Measurements from ENCODE around the gene PTPN23. TPM values are rescaled to one million over a fixed set of nuclear protein-coding genes. Genes with fewer than 3 reads are reported as not detected.
A peak's percentile ranks its signal among the peaks of the same experiment; 100 is the strongest.

Gene PTPN23
- total and polyA plus RNA-seq, 2 of the 13 experiments (the other 11 are each of a cell fraction or from before 2014, with no cell fraction given): 2.3 to 3.7 TPM

DNA sequence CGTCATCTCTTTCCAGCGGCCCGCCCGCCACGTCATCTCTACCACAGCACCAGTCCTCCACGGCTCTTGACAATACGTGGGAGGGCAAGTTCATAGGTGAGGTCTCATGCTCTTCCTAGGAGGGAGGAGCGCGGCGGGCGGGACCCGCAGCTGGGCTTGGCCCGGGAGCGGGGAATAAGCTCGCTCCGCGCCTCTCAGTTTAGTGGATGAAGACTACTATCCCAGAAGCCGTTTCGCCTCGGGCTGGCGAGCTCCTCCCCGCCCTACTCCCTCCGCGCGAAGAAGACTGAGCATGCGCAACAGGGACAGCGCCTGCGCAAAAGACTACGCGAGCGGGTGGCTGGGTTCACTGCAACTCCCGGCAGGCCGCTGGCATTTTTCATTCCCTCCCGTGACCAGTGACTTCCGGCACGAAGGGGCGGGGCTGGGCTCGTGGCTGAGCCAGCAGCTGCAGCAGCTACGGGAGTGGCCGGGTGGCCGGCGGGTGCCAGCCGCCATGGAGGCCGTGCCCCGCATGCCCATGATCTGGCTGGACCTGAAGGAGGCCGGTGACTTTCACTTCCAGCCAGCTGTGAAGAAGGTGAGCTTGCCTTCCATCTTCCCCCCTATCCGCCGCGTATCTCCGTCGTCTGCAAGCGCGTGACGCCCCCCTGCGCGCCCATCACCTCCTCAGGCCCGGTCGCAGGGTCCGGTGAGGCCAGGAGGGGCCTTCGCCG is at the start of gene PTPN23 (continued):
- TF ChIP-seq ZNF737 (CRISPR knock-in tag; IDR thresholded peaks at IDR 0.05; ENCODE audit: borderline replicate concordance) (no peak), CHCHD3 (CRISPR knock-in tag; IDR thresholded peaks at IDR 0.05) (no peak), EZH2 (conservative IDR thresholded peaks at IDR 0.05; ENCODE audit: low read depth, low read length) (no peak), NFE2L2 (IDR thresholded peaks at IDR 0.05; ENCODE audit: low read length) (no peak), ZNF34 (CRISPR knock-in tag; IDR thresholded peaks at IDR 0.05; ENCODE audit: borderline replicate concordance) (0 out of 2 replicates have a peak, but pooled peaks have one; percentile 58), NR2F6 (IDR thresholded peaks at IDR 0.05) (no peak; the same call in 1 of the 2 replicates), NR2F6 (CRISPR knock-in tag; IDR thresholded peaks at IDR 0.05) (peak; percentile 40), ZFP36L2 (CRISPR knock-in tag; IDR thresholded peaks at IDR 0.05) (no peak), GATAD1 (CRISPR knock-in tag; IDR thresholded peaks at IDR 0.05) (peak; percentile 86), MLXIP (CRISPR knock-in tag; IDR thresholded peaks at IDR 0.05; ENCODE audit: borderline replicate concordance) (no peak), ZNF720 (CRISPR knock-in tag; IDR thresholded peaks at IDR 0.05) (no peak), SRSF9 (IDR thresholded peaks at IDR 0.05; ENCODE audit: borderline replicate concordance, insufficient read depth, low read depth, low read length, poor library complexity, severe bottlenecking) (no peak), ATF1 (CRISPR knock-in tag; IDR thresholded peaks at IDR 0.05) (peak; percentile 71; the same call in 1 of the 2 replicates), ZNF572 (CRISPR knock-in tag; IDR thresholded peaks at IDR 0.05) (no peak), HNF1A (IDR thresholded peaks at IDR 0.05; ENCODE audit: low read depth) (no peak), HNF1A (CRISPR knock-in tag; IDR thresholded peaks at IDR 0.05; ENCODE audit: borderline replicate concordance) (peak; percentile 64; the same call in 1 of the 2 replicates), KDM2A (CRISPR knock-in tag; IDR thresholded peaks at IDR 0.05; ENCODE audit: borderline replicate concordance, low read depth) (peak; percentile 72), GFI1 (CRISPR knock-in tag; IDR thresholded peaks at IDR 0.05; ENCODE audit: borderline replicate concordance) (no peak; the same call in 1 of the 2 replicates), ZSCAN20 (CRISPR knock-in tag; IDR thresholded peaks at IDR 0.05; ENCODE audit: borderline replicate concordance) (no peak), HOXA3 (CRISPR knock-in tag; IDR thresholded peaks at IDR 0.05) (peak; percentile 78), ZNF850 (CRISPR knock-in tag; conservative IDR thresholded peaks at IDR 0.05) (no peak)
- TF ChIP-seq, protein P1, sequence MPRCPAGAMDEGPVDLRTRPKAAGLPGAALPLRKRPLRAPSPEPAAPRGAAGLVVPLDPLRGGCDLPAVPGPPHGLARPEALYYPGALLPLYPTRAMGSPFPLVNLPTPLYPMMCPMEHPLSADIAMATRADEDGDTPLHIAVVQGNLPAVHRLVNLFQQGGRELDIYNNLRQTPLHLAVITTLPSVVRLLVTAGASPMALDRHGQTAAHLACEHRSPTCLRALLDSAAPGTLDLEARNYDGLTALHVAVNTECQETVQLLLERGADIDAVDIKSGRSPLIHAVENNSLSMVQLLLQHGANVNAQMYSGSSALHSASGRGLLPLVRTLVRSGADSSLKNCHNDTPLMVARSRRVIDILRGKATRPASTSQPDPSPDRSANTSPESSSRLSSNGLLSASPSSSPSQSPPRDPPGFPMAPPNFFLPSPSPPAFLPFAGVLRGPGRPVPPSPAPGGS (CRISPR knock-in tag; IDR thresholded peaks at IDR 0.05): no peak

Measured in HepG2 (cell line).